Progenitor cell of endocrine pancreas (in vitro differentiated cells): ENCODE data around the gene CAMKMT. TPM values are rescaled to one million over a fixed set of nuclear protein-coding genes. Genes with fewer than 3 reads are reported as not detected.

Experiments used
- DNase-seq: peaks from one replicate; pipeline ENCODE4 v3.0.0; 2021; ENCODE audit warnings: low spot score; ENCODE audit not compliant: unreplicated experiment
- H3K27ac Mint-ChIP-seq: 2 replicates; pipeline ENCODE4 v1.8.0; 2021; ENCODE audit warnings: mild to moderate bottlenecking, moderate library complexity, mixed read lengths
- H3K27me3 Mint-ChIP-seq: 2 replicates; pipeline ENCODE4 v1.8.0; 2021; ENCODE audit warnings: mixed read lengths
- H3K36me3 Mint-ChIP-seq: 2 replicates; pipeline ENCODE4 v1.8.0; 2022; ENCODE audit warnings: mixed read lengths; ENCODE audit not compliant: insufficient read depth
- H3K4me1 Mint-ChIP-seq: 2 replicates; pipeline ENCODE4 v1.8.0; 2021; ENCODE audit warnings: low read depth, mixed read lengths
- H3K4me3 Mint-ChIP-seq: 2 replicates; pipeline ENCODE4 v1.8.0; 2021; ENCODE audit warnings: low read depth, mild to moderate bottlenecking, moderate library complexity, mixed read lengths
- H3K9me3 Mint-ChIP-seq: 2 replicates; pipeline ENCODE4 v1.8.0; 2021; ENCODE audit warnings: low read depth, mixed read lengths
- total RNA-seq: library from RNA; stranded (reverse); gene quantifications from 2 replicates; pipeline ENCODE4 v1.2.1, GENCODE V29; 2021
- TF ChIP-seq, protein P1 (sequence below): fragments of 200-600 bp; sonication (generic); IDR thresholded peaks from one replicate; pipeline ENCODE4 v1.5.0; 2021; ENCODE audit warnings: antibody characterized with exemption, mild to moderate bottlenecking; ENCODE audit not compliant: unreplicated experiment

CAMKMT gene
- total RNA-seq, 1 donor from 2014 or later = 20.3 TPM

GRCh38 chr2:44731505-44731904 is 369.8 kb downstream of the CAMKMT start:
- no peak for DNase-seq
- no peak overlapping the region for H3K4me3 Mint-ChIP-seq
- H3K9me3 Mint-ChIP-seq = peaks cover 13% of the 10 kb centered on the region
- H3K27me3 Mint-ChIP-seq = no peaks in the 10 kb centered on the region
- H3K27ac Mint-ChIP-seq = no peak overlapping the region
- H3K4me1 Mint-ChIP-seq = peaks cover 3% of the 10 kb centered on the region
- H3K36me3 Mint-ChIP-seq = peaks cover 3% of the 10 kb centered on the region
- TF ChIP-seq, protein P1, sequence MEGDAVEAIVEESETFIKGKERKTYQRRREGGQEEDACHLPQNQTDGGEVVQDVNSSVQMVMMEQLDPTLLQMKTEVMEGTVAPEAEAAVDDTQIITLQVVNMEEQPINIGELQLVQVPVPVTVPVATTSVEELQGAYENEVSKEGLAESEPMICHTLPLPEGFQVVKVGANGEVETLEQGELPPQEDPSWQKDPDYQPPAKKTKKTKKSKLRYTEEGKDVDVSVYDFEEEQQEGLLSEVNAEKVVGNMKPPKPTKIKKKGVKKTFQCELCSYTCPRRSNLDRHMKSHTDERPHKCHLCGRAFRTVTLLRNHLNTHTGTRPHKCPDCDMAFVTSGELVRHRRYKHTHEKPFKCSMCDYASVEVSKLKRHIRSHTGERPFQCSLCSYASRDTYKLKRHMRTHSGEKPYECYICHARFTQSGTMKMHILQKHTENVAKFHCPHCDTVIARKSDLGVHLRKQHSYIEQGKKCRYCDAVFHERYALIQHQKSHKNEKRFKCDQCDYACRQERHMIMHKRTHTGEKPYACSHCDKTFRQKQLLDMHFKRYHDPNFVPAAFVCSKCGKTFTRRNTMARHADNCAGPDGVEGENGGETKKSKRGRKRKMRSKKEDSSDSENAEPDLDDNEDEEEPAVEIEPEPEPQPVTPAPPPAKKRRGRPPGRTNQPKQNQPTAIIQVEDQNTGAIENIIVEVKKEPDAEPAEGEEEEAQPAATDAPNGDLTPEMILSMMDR = no peak

DNA sequence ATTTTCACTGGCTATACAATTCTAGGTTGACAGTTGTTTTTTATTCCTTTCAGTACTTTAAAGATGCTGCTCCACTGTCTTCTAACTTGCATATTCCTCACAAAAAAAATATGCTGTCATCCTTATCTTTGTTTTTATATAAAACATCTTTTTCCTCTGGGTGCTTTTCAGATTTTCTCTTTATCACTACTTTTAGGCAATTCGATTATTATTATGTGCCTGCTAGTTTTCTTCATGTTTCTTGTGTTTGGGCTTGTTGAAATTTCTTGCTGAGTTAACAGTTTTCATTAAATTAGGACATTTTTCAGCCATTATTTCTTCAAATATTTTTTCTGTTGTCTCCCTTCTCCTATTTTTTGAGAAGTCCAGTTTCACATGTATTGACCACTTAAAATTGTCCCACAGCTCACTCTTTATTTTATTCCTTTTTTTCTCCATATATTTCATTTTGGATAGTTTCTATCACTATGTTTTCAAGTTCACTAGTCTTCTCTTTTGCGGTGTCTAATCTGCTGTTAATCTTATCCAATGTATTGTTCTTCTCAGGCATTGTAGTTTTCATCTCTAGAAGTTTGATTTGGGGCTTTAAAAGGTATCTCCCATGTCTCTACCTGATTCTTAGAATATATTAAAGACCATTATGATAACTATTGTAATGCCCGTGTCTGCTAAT is 374.7 kb downstream of the CAMKMT start:
- no peak overlapping the region for H3K27ac Mint-ChIP-seq
- no peaks in the 10 kb centered on the region for H3K4me1 Mint-ChIP-seq
- peaks cover 17% of the 10 kb centered on the region for H3K9me3 Mint-ChIP-seq
- no peak for DNase-seq
- no peak overlapping the region for H3K4me3 Mint-ChIP-seq
- peaks cover 13% of the 10 kb centered on the region for H3K36me3 Mint-ChIP-seq
- TF ChIP-seq, protein P1 = no peak
- H3K27me3 Mint-ChIP-seq = no peaks in the 10 kb centered on the region

- Mint-ChIP-seq H3K4me3 (no peak overlapping the region), H3K27ac (no peak overlapping the region), H3K36me3 (peaks cover 13% of the 10 kb centered on the region), H3K4me1 (no peaks in the 10 kb centered on the region), H3K9me3 (peaks cover 14% of the 10 kb centered on the region), H3K27me3 (no peaks in the 10 kb centered on the region)
- no peak for DNase-seq
- TF ChIP-seq, protein P1 = no peak
Measured at GRCh38 chr2:44740678-44741077, 378.9 kb downstream of the CAMKMT start.

- no peaks in the 10 kb centered on the region for H3K4me1 Mint-ChIP-seq
- TF ChIP-seq, protein P1 = no peak
- H3K27me3 Mint-ChIP-seq = no peaks in the 10 kb centered on the region
- peaks cover 8% of the 10 kb centered on the region for H3K9me3 Mint-ChIP-seq
- DNase-seq = no peak
- H3K27ac Mint-ChIP-seq = no peak overlapping the region
- no peak overlapping the region for H3K4me3 Mint-ChIP-seq
- H3K36me3 Mint-ChIP-seq = peaks cover 10% of the 10 kb centered on the region
Measured at GRCh38 chr2:44741507-44741906, 379.8 kb downstream of the CAMKMT start.

- TF ChIP-seq, protein P1 = no peak
- Mint-ChIP-seq H3K9me3 (peaks cover 3% of the 10 kb centered on the region), H3K27me3 (no peaks in the 10 kb centered on the region), H3K36me3 (peaks cover 5% of the 10 kb centered on the region), H3K4me3 (no peak overlapping the region), H3K4me1 (no peaks in the 10 kb centered on the region), H3K27ac (no peak overlapping the region)
- DNase-seq = no peak
Measured at GRCh38 chr2:44742057-44742456, 380.3 kb downstream of the CAMKMT start.
